GM21786 (cell line): Measurements from ENCODE around the gene CCDC38.

Experiments used
- ATAC-seq: cut with Tn5 transposase; IDR thresholded peaks from one replicate; pipeline ENCODE4 v1.9.1; 2021; ENCODE audit not compliant: unreplicated experiment

The CCDC38 gene

GRCh38 chr12:95837240-95838038, 105.0 kb downstream of the CCDC38 start:
- no peak for ATAC-seq

GRCh38 chr12:95836630-95837239, 105.7 kb downstream of the CCDC38 start:
- ATAC-seq = no peak

- no peak for ATAC-seq
These were observed 106.2 kb downstream of the CCDC38 start for GRCh38 chr12:95836185-95836609.

- ATAC-seq = no peak
These were observed 107.8 kb downstream of the CCDC38 start for GRCh38 chr12:95834572-95834971.

- no peak for ATAC-seq
These were observed 111.9 kb downstream of the CCDC38 start for GRCh38 chr12:95830335-95831089.

GRCh38 chr12:95829395-95829794, 113.0 kb downstream of the CCDC38 start:
- ATAC-seq = no peak

DNA sequence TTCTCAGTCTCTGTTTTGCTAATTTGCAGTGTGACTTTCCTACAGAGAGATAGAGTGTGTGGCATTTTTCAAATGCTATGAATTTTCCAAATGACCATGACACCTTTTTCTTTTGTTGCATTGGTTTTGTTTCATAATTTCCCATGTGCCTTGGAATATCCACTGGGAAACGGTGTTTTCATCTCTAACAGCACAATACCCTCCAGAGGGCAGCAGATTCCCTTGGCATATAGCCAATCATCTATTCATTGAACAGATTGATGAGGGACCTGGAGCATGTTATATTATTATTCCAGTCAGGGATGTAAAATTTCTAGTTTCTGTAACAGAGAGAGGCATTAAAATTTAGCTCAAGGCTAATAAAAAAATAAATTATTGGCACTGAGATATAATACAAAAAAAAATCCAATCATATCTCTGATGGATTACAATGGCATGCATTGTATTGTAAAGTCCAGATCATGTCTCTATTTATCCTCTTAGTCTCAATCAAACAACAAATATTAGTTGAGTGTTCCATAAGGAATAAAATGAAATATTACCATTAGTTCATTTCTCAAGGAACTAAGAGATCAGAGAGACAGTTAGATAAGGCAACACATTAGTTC, 122.2 kb downstream of the CCDC38 start:
- no peak for ATAC-seq
